ENCODE data around the gene ELOVL5.

Gene ELOVL5

DNA sequence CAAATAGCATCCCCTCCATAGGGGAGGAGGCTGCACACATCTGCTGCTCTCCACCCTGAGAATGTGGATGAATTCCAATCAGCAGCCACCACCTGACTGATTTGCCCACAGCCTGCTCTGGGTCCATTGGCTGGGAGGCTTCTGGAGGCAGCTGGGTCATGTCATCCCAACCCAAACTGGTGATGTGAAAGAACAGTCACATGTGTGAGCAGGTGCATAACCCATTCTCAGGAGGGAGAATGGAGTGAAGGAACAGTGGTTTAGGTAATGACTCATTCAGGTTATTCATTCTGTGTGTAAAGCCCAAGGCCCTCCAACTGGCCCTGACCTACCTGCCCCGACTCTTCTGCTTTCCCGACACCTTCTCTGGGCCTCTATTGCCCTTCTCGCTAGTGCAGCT, 109.2 kb downstream of the ELOVL5 start:
- peak; percentile 78 for DNase-seq (ENCODE audit: low spot score)

GRCh38 chr6:53238311-53238710, 110.4 kb downstream of the ELOVL5 start:
- no peak for DNase-seq (ENCODE audit: low spot score)

DNA sequence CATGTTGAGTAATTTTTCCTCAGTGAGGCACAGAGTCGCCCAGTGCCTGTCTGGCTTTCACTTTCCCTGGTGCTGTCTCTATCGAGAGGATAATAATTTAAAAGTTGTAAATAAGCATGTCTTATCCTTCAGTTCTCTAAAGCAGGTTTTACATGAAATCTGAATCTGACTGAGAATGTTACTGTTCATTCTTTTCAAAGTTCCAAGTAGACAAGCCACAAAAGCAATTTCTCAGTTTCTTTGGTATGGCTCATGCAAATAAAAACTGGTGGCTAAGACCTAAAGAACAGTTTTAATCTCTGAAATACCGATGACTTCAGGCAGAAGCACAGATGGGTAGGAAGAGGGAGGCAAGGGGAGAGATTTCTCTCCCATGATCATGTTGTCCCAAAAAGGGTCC, 112.5 kb downstream of the ELOVL5 start:
- DNase-seq (ENCODE audit: low spot score): no peak

DNA sequence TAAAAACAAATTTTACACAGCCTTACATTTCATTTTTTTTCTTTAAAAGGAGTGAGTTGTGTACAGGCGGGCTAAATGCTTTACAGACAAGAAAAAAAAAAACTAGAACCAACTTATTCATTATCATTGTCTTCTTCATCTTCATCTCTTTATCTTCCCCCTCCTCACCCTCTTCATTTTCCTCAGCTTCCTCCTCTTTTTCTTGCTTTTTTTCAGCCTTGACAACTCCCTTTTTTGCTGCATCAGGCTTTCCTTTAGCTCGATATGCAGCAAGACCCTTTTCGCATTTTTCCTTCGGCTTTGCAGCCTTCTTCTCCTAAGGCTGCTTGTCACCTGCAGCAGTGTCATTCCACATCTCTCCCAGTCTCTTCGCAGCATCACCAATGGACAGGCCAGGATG, 113.2 kb downstream of the ELOVL5 start:
- DNase-seq (ENCODE audit: low spot score): no peak

GRCh38 chr6:53233309-53233708, 115.4 kb downstream of the ELOVL5 start:
- DNase-seq (ENCODE audit: low spot score): peak; percentile 89

- no peak for DNase-seq (ENCODE audit: low spot score)
These were observed 117.8 kb downstream of the ELOVL5 start for GRCh38 chr6:53230775-53231467.

DNA sequence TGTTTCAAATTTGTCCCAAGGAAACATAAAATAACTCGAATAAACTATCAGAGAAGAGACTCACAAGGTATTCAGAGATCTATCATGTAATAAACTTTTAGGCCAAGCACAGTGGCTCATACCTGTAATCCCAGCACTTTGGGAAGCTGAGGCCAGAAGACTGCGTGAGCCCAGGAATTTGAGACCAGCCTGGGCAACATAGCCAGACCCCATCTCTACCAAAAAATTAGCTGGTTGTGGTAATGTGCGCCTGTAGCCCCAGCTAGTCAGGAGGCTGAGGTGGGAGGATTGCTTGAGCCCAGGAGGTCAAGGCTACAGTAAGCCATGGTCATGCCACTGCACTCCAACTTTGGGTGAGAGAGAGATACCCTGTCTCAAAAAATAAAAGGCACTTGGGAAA, 120.9 kb downstream of the ELOVL5 start:
- no peak for DNase-seq (ENCODE audit: low spot score)

DNA sequence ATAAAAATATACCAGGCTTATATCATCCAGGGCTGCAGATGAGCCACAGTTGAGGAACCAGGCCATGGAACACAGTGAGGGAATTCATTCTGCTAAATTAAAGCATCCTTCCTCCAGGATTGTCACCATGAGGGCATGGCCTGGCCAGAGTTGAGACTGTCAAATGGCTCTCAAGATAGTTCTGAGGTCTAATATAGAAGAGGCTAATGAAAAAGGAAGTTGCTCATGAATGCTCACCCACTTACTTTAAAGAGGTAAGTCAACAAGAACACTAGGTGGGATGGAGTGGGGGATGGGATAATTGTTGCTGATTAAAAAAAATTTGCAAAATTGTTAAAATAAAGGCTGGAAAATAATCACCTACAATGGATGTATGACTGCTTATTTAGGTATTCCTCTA, 128.1 kb downstream of the ELOVL5 start:
- no peak for DNase-seq (ENCODE audit: low spot score)

Measured in kidney tubule cell (primary cell).